ENCODE results near the gene MGLL.

GRCh38 chr3:127682561-127682960, 139.8 kb downstream of the MGLL start:
- TF ChIP-seq CTCF (IDR thresholded peaks at IDR 0.05 in 8 of 11, conservative IDR thresholded peaks at IDR 0.05 in 3 of 11) (no peak), POLR2AphosphoS5 (IDR thresholded peaks at IDR 0.05) (peak in 2 of 3 donors; percentile 41 to 72), POLR2A (IDR thresholded peaks at IDR 0.05) (no peak)
